GM12892 (cell line): ENCODE data around the gene ADGRD1.

Source experiments
- POLR2AphosphoS5 ChIP-seq: IDR thresholded peaks from 2 replicates; pipeline ENCODE4 v1.6.1; 2011; ENCODE audit warnings: low read depth, low read length, control low read depth
- TAF1 ChIP-seq: IDR thresholded peaks from 2 replicates; pipeline ENCODE4 v1.6.1; 2011; ENCODE audit warnings: low read depth, mild to moderate bottlenecking, control low read depth, low read length, borderline replicate concordance

DNA sequence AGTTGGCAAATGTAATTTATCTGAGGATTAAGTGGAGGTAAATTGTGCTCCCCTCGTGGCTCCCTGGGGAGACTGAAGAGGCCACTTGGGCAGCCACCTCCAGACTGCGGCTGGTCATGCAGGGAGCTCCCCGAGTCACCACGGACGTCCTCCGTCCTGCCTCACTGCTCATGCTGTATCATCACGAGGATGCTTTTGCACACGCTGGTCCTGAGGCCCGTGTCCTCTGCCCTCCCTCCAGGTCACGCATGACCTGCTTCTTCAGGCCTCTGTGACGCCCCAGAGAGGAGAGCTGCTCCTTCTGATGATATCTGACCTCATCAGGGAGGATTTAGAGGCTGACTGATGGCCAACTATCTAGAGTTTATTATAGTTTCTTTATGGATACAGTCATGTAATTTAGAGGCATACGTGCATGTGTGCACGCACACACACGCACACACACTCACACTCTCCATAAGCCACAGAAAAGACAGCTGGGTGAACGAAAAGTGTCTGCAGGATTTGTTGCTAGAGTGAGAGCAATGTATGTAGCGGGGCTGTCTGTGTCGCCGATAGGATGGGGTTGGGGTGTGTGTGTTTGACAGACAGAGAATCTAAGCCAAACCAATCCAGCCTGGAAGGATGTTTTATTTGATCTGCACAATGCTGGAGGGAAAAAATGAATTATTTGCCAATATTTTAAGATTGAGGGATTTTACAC, 160.0 kb downstream of the ADGRD1 start:
- TF ChIP-seq TAF1: no peak
- no peak for TF ChIP-seq POLR2AphosphoS5
